Activated T-helper 1 cell treated with Interleukin-2 at 50 U/mL for 16 hours (primary cell): Measurements from ENCODE around the gene TRAF3.
A peak's percentile ranks its signal among the peaks of the same experiment; 100 is the strongest.

Source experiments
- DNase-seq: peaks from one replicate; pipeline ENCODE4 v3.0.0-alpha.2; 2020; ENCODE audit warnings: low read depth

TRAF3 gene

DNA sequence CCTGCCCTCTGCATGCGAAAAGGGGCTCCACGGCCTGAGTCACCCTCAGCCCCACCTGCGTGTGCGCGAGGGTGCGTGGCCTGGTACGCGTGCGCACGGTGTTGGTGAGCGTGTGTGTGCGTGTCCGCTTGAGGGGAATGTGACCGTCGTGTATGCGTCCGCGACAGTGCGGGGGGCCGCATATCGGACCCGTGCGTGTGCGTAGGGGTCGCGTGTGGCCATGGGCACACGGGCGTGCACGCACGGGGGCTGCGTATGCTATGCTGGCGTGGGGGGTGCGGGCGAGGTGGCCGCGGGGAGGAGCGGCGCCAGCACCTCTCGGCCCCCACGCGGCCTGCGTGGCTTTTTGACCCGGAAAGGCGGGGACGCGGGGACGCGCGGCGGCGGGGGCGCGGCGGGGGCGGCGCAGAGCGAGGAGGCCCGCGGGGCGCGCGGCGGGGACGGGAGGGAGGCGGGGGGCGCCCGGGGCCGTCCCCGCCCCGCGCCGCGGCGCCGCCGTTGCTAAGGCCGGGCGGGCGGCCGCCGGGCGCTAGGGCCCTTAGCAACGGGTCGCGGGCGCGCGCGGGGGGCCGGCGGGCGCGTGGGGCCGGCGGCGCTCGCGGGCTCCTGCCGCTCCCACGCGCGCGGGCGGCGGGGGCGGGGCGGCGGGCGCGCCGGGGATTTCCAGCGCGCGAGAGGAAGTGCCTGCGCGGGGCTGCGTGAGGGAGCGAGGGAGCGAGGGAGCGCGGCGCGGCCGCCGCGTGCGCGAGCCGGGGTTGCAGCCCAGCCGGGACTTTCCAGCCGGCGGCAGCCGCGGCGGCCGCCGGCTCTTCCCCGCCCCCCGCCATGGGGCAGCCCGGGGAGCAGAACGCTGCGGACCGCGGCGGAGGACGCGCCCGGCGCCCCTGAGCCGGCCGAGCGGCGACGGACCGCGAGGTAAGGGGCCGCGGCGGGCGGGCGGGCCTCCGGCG lies at the start of gene TRAF3:
Gene TRAF3, plus strand, starts transcription at position 689 of the 950 bp plus-strand sequence. CDS start 92,753 bp downstream, outside the sequence.
- peak; percentile 86 for DNase-seq

- DNase-seq = no peak
Observed at GRCh38 chr14:102728501-102728900, 48.7 kb upstream of the TRAF3 start.

DNA sequence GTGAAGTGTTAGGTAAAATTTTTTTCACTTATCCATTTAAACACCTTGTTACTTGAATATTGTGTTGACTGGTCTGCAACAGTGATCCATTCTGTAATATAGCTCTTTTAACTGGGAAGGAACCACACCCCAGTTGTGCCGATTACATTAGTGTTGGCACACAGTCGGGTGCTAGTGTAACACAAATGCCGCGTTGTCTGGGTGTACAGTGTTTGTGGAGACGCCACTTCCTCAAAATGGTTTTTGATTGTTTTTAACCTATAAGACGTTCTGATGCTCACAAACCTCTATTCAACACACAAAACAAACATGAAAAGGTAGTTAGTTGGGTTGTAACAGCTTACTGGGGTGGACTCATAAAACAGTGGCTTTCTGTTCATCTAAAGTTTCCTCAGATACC lies 48.0 kb upstream of the TRAF3 start:
- DNase-seq = no peak

- no peak for DNase-seq
Observed at GRCh38 chr14:102729825-102730224, 47.4 kb upstream of the TRAF3 start.

GRCh38 chr14:102731101-102731870 lies 46.0 kb upstream of the TRAF3 start:
- no peak for DNase-seq

GRCh38 chr14:102731871-102732800 lies 45.1 kb upstream of the TRAF3 start:
- no peak for DNase-seq

DNA sequence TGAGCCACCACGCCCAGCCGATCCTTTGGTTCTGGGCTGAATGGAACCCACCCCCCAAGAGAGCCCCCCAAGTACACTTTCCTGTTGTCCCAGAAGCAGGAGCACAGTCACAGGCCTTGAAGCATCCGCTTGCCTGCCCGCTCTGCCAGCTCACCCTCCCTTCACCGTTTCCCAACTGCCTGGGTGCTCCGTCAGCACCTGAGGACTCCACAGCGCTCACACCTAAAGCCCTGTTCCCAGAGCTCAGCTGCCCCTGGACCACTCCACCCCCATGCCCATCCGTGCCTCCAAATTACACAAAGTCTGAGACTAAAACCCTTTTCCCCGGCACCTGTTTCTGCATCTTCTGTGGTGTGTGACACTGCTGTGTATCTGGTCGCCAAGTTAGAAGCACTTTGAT lies 44.3 kb upstream of the TRAF3 start:
- no peak for DNase-seq

DNA sequence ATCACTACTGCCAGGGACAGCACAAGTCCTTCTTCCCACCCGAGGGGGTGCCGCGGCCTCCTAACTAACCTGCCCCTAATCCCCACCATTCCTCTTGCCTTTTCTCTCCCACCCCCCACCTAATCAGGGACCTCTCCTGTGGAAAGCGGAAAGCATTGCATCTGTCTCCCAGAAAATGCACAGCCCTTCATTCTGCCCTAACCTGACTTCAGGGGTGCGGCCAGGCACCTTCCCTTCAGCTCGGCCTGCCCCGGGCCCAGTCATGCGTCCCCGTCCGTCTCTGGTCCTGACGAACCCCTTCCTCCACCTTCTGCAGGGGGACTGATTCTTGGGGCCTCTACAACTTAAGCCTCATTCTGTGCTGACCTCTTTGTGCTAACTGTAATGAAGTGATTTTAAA lies 43.9 kb upstream of the TRAF3 start:
- no peak for DNase-seq

GRCh38 chr14:102734436-102734835 lies 42.8 kb upstream of the TRAF3 start:
- no peak for DNase-seq

DNA sequence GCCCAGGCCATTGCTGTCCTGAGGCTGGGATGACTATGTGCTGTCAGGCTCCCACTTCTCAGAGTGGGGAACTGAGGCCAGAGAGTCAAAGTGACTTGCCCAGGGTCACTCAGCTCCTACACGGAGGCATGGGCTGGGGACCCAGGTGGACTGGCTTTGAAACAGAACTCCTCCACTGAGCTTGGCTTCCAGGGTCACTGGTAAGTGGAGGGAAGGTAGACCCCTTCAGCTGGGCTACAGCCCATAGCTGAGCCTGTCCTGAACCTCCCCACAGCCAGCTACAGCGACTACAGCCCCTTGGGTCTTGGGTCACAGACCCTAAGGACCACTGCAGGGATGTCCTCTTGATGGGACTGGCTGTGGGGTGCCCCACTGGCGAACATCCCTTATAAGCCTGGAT lies 40.3 kb upstream of the TRAF3 start:
- no peak for DNase-seq

GRCh38 chr14:102737402-102738372 lies 39.6 kb upstream of the TRAF3 start:
- no peak for DNase-seq

DNA sequence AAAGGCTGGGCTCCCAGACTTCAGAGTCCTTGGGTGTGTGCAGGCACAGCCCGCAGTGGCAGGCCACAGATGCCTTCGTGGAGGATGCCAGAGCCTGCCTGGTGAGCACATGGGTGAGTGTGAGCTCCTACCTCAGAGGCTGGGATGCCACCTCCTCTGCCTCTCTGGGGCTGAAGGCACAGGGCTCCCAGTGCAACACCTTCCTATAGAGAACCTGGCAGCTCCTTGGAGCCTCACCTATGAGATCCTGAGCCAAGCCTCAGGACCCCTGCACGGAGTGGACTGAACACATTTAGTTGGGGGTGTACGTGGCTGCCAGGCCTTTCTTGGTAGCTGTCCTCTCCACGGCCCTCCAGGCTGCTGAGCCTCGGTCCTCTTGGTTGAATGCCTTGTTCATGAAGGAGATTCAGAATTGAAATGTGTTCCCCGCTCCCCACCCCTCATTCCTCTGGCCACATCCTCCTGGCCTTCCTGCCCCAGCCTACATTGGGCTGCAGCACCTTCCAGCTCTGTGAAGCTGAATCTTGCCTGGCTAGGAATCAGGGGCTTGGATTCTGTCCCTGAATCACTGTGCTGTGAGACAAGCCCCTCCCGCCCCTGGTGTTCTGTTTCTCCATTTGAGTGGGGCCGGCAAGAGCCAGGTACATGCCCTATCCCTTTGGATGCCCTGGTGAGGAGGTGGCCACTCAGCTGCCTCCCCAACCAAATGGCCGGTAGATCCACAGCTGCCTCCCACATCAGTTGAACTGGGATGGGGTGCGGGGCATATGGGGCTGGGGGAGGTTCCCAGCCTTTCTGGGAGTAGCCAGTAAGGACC lies 38.7 kb upstream of the TRAF3 start:
- no peak for DNase-seq

GRCh38 chr14:102739190-102739469 lies 38.1 kb upstream of the TRAF3 start:
- no peak for DNase-seq

DNA sequence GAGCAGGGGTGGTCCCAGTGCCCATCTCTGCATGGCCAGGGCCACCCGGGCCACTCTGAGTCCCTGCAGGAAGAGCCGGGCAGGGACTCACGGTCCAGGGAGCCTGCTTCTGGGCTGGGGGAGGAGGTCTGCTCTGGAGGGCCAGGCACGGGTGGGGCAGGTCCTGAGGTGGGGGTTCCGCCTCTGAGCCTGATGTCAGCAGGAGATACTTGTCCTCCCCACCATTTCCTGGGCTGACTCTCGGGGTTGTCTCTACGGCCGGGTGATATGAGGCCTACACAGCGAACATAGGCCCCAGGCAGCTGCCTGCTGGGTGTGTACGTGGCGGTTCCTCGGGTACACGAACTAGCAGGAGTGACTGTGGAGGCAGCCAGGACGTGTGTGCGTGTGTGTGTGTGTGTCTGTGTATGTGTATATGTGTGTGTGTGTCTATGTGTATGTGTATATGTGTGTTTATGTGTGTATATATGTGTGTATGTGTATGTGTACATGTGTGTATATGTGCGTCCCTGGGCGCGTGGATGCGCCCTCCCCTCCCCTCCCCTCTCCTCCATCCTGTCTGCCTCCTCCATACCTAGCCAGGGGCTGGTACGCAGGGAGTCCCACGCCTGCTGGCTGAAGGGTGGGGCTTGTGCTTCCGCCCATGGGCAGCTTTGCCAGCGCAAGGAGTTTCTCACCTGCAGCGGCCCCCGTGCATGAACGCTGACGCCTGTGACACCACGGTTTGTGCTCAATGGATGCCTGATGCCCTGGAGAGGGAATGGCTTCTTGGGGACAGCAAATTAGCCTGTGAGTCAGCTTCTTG lies 30.4 kb upstream of the TRAF3 start:
- no peak for DNase-seq

- no peak for DNase-seq
Observed at GRCh38 chr14:102748806-102749205, 28.4 kb upstream of the TRAF3 start.

- no peak for DNase-seq
Observed at GRCh38 chr14:102749393-102750305, 27.6 kb upstream of the TRAF3 start.

DNA sequence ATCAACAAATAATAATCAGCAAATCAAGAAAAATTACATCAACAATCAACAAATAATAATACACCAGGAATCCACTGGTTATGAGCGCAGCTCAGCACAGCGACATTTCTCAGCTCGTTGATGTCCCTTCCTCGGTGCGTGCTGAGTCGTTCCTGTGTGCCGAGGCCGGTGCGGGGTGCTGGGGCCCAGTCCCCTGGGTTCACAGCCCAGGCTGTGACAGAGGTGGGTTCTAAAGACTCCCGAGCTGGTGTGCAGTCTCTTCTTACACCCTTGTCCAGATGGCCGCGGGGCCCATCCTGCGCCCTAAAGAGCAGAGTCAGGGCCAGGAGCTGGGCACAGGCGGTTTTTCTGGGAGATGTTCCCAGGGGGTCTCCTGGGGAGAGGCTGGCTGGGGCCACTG lies 26.9 kb upstream of the TRAF3 start:
- DNase-seq = no peak

- no peak for DNase-seq
Observed at GRCh38 chr14:102751088-102751487, 26.2 kb upstream of the TRAF3 start.
